OCI-M2 (cell line): ENCODE measurements around the gene TP53AIP1.

ENCODE experiments used
- DNase-seq: peaks from one replicate; lab custom pipeline; 2025; ENCODE audit not compliant: unreplicated experiment; lab: John Stamatoyannopoulos, UW

Gene TP53AIP1

DNA sequence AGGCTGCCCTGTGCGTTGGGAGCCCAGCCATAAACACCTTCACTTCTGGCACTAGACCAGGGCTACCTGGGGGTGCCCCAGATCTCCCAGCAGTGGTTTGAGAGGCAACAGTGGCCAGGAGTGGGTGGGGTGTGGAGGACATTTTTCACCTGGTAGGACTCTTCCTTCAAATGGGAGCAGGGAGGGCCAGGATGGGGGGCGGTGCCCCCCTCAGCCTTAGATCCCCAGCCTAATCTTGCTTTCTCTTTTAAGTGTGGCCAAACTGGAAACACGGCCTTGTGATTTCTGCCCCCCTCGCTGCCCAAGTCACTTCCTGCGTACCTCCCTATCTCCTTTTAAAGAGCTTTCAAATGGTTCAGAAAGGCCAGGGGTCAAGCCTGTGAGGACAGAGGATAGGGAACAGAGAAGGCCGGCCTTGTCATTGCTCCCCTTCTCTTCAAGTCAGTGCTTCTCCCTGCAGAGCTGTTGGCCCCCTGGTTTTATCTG lies 50.7 kb downstream of the TP53AIP1 start:
- no peak for DNase-seq

DNA sequence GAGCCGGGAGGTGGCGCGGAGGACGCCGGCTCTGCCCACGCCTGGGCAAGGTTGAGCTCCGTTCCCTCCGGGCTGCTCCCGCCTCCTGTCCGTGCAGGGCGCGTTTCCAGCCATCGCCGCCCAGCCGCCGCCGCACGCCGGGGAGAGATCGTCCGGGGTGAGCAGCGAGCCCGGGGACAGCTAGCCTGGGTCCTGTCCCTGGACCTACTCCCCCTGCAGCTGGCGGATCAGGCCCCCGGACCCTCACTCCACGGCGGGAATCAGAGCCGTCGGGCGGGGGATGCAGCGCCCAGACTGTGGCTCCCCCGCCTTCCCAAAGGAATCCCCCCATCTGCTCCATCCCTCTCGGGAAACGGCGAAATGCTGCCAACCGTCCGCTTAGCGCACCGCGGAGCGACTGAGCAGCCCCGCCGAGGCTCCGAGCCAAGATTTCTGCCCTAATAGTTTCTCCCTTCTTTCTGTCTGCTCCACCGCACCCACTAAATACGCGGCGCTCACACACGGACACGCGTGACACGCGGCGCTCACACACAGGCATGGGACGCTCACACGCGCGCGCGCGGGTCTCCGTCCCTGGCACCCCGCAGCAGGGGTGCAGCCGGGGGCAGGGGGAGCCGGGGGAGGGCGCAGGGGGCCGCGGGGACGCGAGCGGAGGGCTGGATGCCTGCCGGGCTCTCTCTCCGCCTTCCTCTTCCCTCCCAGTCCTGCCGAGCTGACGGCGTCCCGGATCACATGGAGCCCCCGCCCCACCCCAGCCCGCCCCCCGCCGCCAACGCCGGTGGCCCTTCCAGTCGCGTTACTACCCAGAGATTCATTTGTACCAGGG lies 51.9 kb downstream of the TP53AIP1 start, which contains the start of gene KCNJ5:
TSS of gene KCNJ5 (plus strand) at position 814 of the 826 bp plus-strand sequence. CDS start 19,918 bp downstream, outside the sequence.
- no peak for DNase-seq

DNA sequence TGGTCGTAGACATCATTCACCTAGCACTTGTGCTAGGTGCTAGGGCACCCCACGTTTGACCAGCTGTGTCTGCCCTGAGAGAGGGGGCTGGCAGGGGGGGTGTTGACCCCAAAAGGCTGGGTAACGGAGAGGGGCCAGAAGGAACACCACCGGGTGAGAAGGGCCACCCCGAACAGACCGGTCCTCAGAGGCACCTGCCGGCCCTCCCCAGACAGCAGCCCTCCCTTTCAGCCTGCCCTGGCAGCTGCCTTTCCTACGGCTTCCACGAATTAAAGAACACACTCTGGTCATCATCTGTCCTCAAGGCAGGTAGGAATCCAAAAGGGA lies 52.5 kb downstream of the TP53AIP1 start:
- no peak for DNase-seq

DNA sequence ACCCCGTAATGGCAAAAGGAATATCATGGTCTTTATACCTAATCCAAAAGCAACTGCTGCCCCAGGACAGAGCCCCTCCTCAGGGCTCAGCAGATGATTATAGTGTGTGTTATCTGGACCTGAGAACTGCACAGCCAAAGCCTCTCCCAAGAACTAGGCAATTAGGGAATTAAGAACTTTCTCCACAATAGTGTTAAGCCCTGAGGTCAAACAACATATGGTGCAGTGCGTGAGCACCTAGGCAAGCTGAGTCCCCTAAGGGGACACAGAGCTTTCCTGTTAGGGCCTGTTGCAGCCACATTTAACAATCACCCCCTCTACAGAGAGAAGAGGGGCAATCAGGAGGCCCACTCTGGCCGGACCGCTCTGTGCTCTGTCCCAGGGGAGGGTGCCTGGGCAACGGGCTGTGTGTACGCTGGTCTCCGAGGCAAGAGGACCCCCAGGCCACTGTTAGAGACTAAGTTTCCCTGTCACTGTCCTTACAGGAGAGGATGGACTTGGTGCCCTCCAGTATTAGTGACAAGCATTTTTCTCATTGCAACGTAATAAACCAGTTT lies 52.9 kb downstream of the TP53AIP1 start:
- DNase-seq = no peak

DNA sequence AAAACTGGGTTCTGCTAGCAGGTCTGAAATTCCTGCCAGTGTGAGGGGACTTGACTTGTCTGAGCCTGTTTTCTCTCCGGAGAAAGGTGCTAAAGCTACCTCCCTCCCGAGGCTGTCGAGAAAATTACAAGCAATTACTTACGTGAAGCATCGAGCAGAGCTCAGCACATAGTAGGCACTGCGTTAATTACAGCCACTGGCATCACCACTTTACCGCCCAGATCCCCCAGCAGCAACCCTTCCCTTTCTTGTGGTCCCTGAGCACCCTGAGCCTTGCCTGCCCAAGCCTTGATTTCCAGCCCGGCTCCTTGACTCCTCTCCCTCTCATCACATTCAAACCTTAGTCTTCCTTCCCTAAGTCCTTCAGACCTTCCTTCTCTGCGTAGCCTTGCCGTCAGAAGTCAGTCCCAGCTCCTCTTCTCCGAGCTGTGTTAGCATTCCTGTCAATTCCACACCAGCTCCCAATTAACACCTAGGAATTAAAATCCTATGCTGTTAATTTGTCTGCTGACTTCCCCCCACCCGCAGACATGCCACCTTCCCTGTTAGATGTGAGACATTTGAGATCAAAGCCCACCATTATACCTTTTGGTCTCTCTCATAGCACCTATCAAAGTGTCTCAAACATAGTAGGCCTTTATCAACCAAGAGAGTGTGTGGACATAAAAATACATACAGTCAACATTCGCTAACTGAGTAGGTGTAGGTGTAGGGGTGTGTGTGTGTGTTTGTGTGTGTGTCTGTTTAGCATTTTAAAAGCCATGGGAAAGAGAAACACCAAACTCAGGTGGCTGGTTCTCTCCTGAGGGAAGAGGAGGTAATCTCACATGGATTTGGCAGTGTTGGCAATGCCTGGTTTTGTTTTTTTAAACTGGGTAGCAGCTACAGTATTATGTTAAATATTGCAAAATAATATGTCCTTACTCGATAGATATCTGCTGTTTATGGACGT lies 54.4 kb downstream of the TP53AIP1 start:
- no peak for DNase-seq

DNA sequence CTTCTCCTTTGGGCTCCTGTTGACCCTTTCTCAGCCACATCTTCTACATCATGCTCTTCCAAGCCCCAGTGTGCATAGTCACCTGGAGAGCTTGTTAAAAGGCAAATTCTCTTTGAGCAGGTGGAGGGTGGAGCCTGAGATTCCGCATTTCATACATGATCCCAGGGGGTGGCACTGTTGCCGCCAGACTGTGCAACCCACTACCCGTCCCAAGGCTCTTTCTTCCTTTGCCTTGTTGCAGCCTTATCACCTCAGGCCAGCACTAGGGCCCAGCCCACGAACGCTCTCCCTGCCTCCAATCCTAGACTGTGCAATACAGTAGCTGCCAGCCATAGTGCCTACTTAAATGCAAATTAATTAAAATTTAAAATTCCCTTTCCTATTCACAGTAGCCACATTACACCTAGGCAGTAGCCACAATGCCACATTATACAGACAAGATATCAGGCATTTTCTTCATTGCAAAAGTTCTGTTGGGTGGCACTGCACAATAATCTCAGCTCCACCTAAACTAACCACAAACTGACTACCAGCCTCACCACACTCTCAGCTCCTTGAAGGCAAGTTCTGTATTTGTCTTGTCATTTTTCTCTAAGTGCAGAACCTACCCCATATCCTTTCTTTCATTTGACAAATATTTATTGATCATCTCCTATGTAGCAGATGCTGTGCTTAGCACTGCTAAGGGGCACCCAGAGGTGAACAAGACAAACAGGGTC lies 56.1 kb downstream of the TP53AIP1 start:
- no peak for DNase-seq
